Kidney capillary endothelial cell (primary cell): ENCODE results near the gene FBXO46.
"Not testable (repeated sequence)": the region's sequence is repeated elsewhere in the genome, so short reads cannot be mapped to it uniquely, and the experiment has no call there.

Experiments
- DNase-seq: peaks from one replicate; pipeline ENCODE4 v3.0.0-alpha.2; 2018; ENCODE audit warnings: low spot score

FBXO46 gene

GRCh38 chr19:45766296-45766868 is 35.7 kb upstream of the FBXO46 start:
- DNase-seq: no peak

- DNase-seq: no peak
Observed at GRCh38 chr19:45765702-45766295, 35.1 kb upstream of the FBXO46 start.

GRCh38 chr19:45764945-45765701 is 34.4 kb upstream of the FBXO46 start:
- no peak for DNase-seq

- no peak for DNase-seq
Observed at GRCh38 chr19:45764475-45764874, 33.8 kb upstream of the FBXO46 start.

GRCh38 chr19:45763691-45764294 is 33.1 kb upstream of the FBXO46 start:
- no peak for DNase-seq

- no peak for DNase-seq
Observed at GRCh38 chr19:45762870-45763631, 32.4 kb upstream of the FBXO46 start.

GRCh38 chr19:45761714-45762113 is 31.0 kb upstream of the FBXO46 start:
- no peak for DNase-seq

- no peak for DNase-seq
Observed at GRCh38 chr19:45758921-45759320, 28.2 kb upstream of the FBXO46 start.

GRCh38 chr19:45757695-45758094 is 27.0 kb upstream of the FBXO46 start:
- no peak for DNase-seq

GRCh38 chr19:45754323-45754722 is 23.6 kb upstream of the FBXO46 start:
- DNase-seq: no peak

- DNase-seq: no peak
Observed at GRCh38 chr19:45753548-45753947, 22.9 kb upstream of the FBXO46 start.

- DNase-seq: no peak
Observed at GRCh38 chr19:45752639-45753038, 21.9 kb upstream of the FBXO46 start.

GRCh38 chr19:45751483-45751882 is 20.8 kb upstream of the FBXO46 start:
- not testable (repeated sequence) for DNase-seq

GRCh38 chr19:45747513-45747912 is 16.8 kb upstream of the FBXO46 start:
- DNase-seq: no peak

GRCh38 chr19:45746866-45747265 is 16.2 kb upstream of the FBXO46 start:
- DNase-seq: no peak

- DNase-seq: no peak
Observed at GRCh38 chr19:45745606-45746005, 14.9 kb upstream of the FBXO46 start.

- DNase-seq: no peak
Observed at GRCh38 chr19:45742969-45743368, 12.3 kb upstream of the FBXO46 start.

- no peak for DNase-seq
Observed at GRCh38 chr19:45739498-45740439, 9.1 kb upstream of the FBXO46 start.

- DNase-seq: no peak
Observed at GRCh38 chr19:45733160-45733810, 2.6 kb upstream of the FBXO46 start, which contains the start of gene MEIOSIN. TSS of gene MEIOSIN (plus strand) at chr19:45733439. CDS start at chr19:45735377, 1,938 bp downstream.

- DNase-seq: no peak
Observed at GRCh38 chr19:45729800-45730290, 851 bp downstream of the FBXO46 start.
